ENCODE measurements around the gene MOV10L1.
"Not testable (repeated sequence)": the region's sequence is repeated elsewhere in the genome, so short reads cannot be mapped to it uniquely, and the experiment has no call there.

MOV10L1 gene

GRCh38 chr22:50161508-50162390, 71.9 kb downstream of the MOV10L1 start:
- DNase-seq, result no peak

DNA sequence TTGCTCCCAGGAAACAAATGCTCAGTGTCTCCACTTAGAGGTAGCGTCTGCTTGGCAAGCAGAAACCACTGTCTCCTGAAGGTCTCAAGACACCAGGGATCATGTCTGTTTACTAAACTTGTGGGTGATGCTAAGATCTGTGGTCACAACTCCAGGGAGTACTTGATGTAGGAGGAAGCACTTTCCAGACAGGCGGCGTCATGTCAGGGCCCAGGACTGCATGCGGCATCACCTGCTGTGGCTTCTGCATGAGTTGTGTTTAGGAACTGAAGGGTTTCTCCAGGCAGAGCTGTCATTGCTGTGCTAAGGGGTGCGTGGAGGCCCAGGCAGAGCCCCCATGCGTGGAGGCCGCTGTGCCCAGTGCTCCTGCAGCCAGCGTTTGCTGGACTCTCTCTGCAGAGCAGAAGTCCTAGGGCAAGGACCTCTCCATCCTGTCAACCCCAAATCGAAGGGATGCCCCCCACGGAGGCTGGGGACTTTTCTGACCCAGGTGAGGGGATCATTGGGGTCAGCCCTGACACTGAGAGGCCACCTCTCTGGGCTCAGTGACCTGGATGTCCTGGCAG, 72.7 kb downstream of the MOV10L1 start:
- no peak for DNase-seq

DNA sequence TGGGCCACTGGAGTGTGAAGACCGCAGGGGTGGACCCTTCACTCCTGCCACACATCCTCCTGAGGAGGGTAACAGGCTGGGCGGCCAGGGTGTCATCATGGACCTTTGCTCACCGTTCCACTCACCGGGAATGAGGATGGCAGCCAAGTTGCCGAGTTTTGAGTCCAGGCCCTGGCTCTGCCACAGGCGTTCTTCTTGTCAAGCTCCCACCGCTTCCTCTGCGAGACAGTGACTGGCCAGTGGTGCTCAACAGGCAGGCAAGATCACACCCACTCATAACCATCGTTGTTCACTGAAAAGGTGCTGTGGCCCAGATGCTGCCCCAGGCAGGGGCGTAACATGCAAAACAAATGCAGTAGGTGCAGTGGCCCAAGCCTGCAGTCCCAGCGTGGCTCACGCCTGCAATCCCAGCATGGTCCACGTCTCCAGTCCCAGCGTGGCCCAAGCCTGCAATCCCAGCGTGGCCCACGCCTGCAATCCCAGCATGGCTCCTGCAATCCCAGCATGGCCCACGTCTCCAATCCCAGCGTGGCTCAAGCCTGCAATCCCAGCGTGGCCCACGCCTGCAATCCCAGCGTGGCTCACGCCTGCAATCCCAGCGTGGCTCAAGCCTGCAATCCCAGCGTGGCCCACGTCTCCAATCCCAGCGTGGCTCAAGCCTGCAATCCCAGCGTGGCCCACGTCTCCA, 75.8 kb downstream of the MOV10L1 start:
- DNase-seq, result no peak

- no peak for DNase-seq
Observed at GRCh38 chr22:50167689-50168489, 78.1 kb downstream of the MOV10L1 start.

DNA sequence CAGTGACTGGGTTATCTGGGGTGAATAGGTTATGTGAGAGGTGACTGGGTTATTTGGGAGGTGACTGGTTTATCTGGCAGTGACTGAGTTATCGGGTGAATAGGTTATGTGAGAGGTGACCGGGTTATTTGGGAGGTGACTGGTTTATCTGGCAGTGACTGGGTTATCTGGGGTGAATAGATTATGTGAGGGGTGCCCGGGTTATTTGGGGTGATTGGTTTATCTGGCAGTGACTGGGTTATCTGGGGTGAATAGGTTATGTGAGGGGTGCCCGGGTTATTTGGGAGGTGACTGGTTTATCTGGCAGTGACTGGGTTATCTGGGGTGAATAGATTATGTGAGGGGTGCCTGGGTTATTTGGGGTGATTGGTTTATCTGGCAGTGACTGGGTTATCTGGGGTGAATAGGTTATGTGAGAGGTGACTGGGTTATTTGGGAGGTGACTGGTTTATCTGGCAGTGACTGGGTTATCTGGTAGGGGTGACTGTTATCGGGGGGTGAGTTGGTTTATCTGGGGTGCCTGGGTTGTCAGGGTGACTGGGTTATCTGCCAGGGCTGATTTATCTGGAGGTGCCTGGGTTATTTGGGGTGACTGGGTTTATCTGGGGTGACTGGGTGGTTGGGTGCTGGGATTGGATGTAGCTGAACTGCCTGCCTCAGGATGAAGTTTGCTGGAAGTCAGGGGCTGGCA, 78.8 kb downstream of the MOV10L1 start:
- not testable (repeated sequence) for DNase-seq

DNA sequence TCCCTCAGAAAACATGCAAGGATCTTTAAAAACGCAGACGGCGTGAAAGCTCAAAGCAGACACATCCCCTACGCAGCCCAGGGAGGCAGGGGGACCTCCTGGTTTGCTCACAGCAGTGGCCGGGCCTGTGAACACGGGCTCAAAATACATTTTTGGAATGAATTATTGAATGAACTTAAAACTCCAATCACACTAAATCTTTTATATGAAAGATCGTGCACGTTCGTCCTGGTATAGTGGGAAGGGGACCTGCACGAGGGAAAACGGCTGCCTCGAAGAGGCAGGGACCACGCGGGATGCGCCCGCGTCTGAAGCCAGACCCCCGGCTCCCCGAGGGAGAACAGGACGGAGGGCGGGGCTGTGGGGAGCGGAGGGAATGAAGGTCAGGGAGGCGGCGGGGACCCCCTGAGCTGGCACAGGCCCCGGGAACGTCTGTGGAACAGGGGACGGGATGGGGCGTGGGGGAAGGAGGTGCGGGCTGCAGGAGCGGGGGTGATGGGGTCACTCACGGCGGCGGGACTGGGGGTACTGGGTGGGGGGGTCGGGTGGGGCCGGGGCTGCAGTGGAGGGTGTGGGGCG, 79.5 kb downstream of the MOV10L1 start:
- DNase-seq, result no peak

DNA sequence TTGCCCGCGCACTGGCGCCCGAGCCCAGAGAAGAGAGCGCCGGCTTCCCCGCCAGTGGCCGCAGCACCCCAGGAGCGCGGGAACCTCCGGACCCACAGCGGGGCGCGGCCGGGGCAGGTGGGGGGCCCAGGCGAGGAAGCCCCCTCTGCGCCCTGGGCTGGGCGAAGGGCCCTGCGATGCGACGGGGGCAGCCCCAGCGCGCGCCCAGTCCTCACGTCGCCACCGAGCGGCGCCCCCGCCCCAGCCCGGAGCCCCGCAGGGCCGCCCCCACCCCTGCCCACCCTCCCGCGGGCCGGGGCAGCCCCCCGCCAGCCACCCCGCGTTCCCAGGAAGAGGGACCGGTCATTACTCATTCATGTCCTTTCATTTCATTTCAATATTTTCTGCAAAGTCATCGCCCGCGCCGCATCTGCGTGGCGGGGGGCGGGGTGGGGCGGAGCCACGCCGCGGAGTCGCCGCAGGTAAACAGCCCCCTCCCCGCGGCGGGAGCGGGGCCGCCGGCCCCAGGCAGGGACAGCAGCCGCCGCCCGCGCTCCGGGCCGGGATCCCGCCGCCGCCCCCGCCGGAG, 80.1 kb downstream of the MOV10L1 start:
- DNase-seq, result no peak

DNA sequence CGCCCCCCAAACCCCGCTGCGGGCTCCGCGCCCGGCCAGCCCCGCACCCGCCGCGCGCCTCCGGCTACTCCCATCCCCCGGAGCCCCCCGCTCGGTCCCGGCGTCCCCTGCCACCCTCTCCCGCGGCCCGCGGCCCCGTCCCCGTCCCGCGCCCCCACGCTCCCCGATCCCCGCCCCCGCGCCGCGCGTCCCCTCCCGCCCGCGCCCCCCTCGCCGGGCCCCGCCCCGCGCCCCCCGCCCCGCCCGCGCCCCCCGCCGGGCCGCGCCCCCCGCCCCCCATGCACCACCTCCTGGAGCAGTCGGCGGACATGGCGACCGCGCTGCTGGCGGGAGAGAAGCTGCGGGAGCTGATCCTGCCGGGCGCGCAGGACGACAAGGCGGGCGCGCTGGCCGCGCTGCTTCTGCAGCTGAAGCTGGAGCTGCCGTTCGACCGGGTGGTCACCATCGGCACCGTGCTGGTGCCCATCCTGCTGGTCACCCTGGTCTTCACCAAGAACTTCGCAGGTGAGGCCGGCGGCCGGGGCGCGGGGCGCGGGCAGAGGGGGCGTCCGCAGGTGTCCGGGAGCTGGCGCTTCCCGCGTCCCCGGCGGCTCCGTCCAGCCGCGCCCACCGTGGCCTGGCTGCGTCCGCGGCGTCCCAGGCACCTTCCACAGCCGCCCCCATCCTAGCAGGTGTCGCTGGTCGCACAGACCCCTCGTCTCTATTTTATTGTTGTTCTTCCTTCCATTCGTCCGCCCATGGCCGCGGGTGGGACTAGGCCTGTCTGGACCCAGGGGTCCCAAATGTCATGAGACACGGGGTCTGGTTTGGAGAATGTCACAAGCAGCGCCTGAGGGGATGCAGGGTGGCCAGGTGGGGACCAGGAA, 80.9 kb downstream of the MOV10L1 start, which contains the start of gene PANX2:
Gene PANX2, plus strand, starts transcription at position 279 of the 866 bp plus-strand sequence. Its CDS starts 0 bp downstream, at position 279.
- DNase-seq, result no peak

DNA sequence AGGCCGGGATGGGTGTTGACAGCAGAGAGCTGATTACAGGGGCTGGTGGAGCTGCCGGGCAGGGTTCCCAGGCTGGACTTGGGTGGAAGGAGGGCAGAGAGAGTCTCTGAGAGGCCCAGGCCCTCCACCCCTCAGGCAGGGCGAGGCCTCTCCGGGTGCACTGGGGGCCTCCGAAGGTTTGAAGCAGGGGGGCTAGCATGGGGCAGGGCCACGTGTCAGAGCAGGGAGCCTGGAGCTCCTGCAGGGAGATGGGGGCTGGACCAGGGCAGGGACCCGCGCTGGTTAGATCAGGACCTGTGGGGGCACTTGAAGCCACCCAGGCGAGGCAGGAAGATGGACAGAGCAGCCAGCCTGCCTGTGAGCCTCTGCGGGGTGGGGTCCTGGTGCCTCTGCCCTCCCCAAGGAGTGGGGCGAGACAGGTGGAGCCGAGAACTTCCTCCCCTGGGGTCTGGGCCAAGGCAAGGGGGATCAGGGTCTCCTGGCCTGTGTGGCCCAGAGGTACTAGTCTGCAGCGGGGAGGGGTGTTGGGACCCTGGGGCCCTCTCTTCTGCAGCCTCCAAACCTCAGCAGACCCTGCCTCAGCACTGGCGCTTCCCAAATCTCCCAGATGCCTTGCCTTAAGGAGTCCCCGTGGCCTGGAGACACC, 81.6 kb downstream of the MOV10L1 start:
- no peak for DNase-seq

GRCh38 chr22:50171965-50172421, 82.2 kb downstream of the MOV10L1 start:
- no peak for DNase-seq

DNA sequence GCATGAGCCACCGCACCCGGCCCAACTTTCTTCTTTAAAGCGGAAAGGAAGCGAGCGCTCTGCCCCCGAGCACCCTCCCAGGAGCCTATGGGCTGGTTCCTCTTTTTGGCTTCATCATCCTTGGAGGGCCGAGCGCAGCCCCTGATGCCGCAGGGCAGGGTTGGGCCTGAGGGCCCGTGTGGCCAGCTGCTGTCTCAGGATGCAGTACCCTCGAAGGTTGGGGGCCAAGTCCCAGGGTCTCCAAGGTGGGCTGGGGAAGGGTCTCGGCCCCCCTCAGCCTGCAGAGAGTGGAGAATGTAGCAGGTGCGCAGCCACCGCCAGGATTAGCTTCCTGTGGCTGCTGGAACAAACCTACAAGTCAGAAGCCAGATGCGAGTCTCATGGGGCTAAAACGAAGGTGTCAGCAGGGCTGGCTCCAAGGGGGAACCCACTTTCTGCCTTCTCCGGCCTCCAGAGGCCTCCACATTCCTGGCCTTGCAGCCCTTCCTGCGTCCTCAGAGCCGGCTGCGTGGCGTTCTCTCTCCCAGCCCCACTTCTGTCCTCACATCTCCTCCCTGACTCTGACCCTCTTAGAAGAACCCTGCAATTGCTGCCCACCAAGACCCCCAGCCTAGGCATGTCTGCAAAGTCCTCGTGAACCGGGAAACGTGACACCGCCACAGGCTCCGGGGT, 83.6 kb downstream of the MOV10L1 start:
- no peak for DNase-seq

DNA sequence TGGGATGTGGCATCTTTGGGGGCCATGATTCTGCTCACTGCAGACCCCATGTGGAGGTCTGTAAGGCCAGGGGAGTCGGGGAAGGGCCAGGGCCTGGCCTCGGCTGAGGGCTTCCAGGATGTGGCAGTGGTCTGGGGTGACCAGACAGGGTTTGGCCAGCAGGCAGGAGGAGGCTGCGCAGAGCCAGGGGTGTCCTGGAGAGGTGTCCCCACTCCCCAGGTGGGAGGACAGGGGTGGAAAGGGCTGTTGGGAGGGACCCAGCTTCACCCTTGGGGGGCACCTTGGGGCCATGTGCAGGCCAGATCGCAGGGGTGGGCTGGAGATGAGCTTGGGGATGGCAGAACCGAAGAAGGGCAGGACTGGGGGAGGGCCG, 84.2 kb downstream of the MOV10L1 start:
- no peak for DNase-seq

DNA sequence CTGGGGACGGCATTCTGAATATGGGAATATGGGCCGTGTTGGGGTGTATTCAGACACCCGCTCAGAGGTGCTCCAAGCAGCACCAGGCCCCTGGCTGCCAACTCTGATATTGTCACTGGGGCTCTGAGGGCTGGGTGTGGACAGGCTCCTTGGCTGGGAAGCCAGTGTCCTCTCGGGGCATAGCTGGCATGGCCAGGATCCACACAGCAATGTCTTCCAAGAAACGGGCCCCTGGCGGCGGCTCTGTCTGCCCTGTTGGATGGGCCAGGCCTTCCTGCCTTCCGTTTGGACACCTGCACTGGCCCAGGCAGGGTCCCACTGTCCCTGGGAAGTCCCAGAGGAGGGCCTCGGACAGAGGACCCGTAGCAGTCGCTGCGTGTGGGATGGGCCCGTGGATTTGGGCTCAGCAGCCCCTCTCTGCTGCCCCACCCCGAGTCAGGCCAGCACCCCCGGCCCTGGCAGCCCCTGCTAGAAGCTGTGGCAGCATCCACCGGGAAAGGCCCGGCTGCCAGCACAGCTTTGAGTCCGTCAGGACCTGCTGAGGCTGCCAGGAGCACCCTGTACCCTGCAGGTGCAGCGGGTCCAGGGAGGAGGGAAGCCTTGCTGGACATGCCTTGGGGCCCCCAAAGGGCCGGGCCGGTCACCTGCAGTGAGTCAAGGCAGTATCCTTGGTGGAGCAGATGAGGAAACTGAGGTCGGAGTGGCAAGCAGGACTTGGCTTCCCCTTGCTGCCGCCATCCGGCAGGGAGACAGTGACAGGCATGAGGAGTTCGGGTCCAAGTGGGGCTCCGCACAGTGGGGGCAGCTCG, 84.8 kb downstream of the MOV10L1 start:
- DNase-seq, result no peak

- no peak for DNase-seq
Observed at GRCh38 chr22:50175191-50175461, 85.3 kb downstream of the MOV10L1 start.

DNA sequence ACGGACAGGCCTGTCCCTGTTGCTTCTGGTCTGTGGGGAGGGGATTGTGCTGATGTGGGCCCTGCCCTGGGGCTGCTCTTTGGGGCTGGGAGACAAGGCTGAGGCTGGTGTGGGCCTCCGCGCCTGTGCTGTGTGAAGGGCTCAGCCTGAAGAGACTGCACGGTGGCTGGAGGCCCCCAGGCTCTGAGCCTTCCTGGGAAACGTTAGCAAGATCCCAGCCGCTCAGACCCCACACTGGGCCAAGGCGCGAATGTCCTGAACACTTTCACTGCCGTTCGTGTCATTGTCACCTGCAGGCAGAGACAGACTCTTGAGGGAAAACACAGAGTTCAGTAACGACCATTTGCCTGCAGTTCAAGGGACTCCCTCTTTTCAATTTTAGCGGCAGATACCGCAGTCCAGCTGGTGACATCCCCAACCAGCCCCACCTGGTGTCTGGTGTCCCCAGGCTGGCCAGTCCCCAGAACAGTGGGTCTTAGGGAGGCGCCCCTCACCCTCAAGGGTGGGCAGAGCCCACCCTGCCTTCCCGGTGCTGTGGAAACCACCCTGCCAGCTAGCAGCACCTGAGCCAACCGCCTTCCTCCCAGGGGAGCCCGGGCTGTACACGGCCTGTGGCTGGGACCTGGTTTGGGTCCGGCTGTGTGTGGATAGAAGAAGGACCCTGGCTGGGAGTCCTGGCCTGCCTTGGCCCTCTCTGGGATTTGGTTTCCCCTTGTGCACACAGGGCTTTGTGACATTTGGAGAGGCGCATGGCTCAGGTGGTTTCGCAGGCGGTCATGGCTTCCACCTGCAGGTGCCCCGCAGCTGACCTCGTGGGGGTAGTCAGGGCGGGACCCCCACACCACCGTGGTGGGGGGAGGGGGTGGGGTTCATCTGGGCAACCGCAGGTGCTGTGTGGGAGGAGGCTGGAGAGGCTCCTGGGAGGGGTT, 86.4 kb downstream of the MOV10L1 start:
- no peak for DNase-seq

DNA sequence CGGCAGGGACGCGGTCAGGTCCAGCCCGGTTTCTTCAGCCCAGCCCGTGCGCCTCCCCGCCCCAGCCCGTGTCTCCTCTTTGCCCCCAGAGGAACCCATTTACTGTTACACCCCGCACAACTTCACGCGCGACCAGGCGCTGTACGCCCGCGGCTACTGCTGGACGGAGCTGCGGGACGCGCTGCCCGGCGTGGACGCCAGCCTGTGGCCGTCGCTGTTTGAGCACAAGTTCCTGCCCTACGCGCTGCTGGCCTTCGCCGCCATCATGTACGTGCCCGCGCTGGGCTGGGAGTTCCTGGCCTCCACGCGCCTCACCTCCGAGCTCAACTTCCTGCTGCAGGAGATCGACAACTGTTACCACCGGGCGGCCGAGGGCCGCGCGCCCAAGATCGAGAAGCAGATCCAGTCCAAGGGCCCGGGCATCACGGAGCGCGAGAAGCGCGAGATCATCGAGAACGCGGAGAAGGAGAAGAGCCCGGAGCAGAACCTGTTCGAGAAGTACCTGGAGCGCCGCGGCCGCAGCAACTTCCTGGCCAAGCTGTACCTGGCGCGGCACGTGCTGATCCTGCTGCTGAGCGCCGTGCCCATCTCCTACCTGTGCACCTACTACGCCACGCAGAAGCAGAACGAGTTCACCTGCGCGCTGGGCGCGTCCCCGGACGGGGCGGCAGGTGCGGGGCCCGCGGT, 87.2 kb downstream of the MOV10L1 start:
- no peak for DNase-seq
